Activated CD4-positive, alpha-beta T cell treated with anti-CD3 and anti-CD28 coated beads for 1 hour (primary cell): ENCODE results near the gene HAVCR2.

Source experiments
- DNase-seq: peaks from one replicate; pipeline ENCODE4 v3.0.0-alpha.2; 2020

Gene HAVCR2

DNA sequence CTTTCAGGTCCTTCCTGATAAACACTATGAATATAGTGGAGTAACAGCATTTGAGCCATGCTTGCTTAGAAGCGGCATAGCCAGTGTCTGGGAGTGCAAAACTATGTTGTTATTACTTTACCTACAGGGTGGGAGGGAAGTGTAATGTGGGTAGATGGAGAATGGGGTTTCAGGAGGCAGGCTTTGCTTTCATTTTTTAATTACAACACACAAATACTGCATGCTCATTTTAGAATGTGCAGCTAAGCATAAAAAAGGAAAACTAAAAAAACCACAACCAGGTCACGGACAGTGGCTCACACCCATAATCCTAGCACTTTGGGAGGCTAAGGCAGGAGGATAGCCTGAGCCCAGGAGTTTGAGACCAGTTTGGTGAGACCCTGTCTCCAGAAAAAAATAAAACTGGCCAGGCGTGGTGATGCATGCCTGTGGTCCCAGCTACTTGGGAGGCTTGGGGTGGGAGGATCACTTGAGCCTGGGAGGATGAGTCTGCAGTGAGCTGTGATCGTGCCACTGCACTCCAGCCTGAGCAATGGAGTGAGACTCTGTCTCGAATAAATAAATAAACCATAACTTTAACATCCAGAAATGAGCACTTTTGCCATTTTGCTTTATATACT is 70.2 kb downstream of the HAVCR2 start:
- DNase-seq: no peak
